GM23338 (cell line): Measurements from ENCODE around the gene PROS1. TPM values are rescaled to one million over a fixed set of nuclear protein-coding genes. Genes with fewer than 3 reads are reported as not detected.

Experiments used
- ATAC-seq: fragments of 200-7000 bp; cut with Tn5 transposase; 3 replicates; pipeline ENCODE4 v1.9.1; 2020
- DNase-seq: peaks from one replicate; pipeline ENCODE4 v3.0.0-alpha.2; 2015; ENCODE audit warnings: low spot score
- H2AFZ ChIP-seq: fragments of 200-600 bp; sonication (generic); 2 replicates; pipeline ENCODE4 v1.8.0; 2016; ENCODE audit warnings: antibody characterized with exemption, mild to moderate bottlenecking, moderate library complexity
- H3F3A ChIP-seq: fragments of 200-600 bp; sonication (generic); replicated peaks from 2 replicates; pipeline ENCODE4 v1.8.0; 2017; ENCODE audit warnings: antibody characterized with exemption, mixed run types, low read depth
- H3K27ac ChIP-seq: fragments of 200-600 bp; sonication (generic); 2 replicates; pipeline ENCODE4 v1.6.1; 2016; ENCODE audit warnings: low read depth
- H3K27me3 ChIP-seq: fragments of 200-600 bp; sonication (generic); 2 replicates; pipeline ENCODE4 v1.8.0; 2016; ENCODE audit warnings: mild to moderate bottlenecking, mixed run types, moderate library complexity; ENCODE audit not compliant: insufficient read depth
- H3K36me3 ChIP-seq: fragments of 200-600 bp; sonication (generic); 2 replicates; pipeline ENCODE4 v1.8.0; 2016; ENCODE audit warnings: mild to moderate bottlenecking; ENCODE audit not compliant: insufficient read depth
- H3K4me1 ChIP-seq: fragments of 200-600 bp; sonication (generic); 2 replicates; pipeline ENCODE4 v1.8.0; 2016; ENCODE audit warnings: mild to moderate bottlenecking, moderate library complexity; ENCODE audit not compliant: insufficient read depth
- H3K4me2 ChIP-seq: fragments of 200-600 bp; sonication (generic); 2 replicates; pipeline ENCODE4 v1.7.1; 2017; ENCODE audit warnings: mixed run types
- H3K4me3 ChIP-seq: fragments of 200-600 bp; sonication (generic); 2 replicates; pipeline ENCODE4 v1.6.1; 2016; ENCODE audit warnings: mixed run types
- H3K79me2 ChIP-seq: fragments of 200-600 bp; sonication (generic); replicated peaks from 2 replicates; pipeline ENCODE4 v1.8.0; 2017; ENCODE audit warnings: mild to moderate bottlenecking; ENCODE audit not compliant: insufficient read depth
- H3K9me2 ChIP-seq: fragments of 200-600 bp; sonication (generic); 2 replicates; pipeline ENCODE4 v1.8.0; 2017; ENCODE audit not compliant: insufficient read depth
- H4K20me1 ChIP-seq: fragments of 200-600 bp; sonication (generic); replicated peaks from 2 replicates; pipeline ENCODE4 v1.8.0; 2017; ENCODE audit warnings: mild to moderate bottlenecking; ENCODE audit not compliant: insufficient read depth
- H3K27ac Mint-ChIP-seq: 2 replicates; pipeline ENCODE4 v1.8.0; 2020; ENCODE audit warnings: inconsistent platforms, mild to moderate bottlenecking, moderate library complexity, mixed read lengths
- H3K27me3 Mint-ChIP-seq: 3 replicates; pipeline ENCODE4 v1.8.0; 2022; ENCODE audit warnings: low read depth, mild to moderate bottlenecking, moderate library complexity, mixed read lengths, inconsistent platforms; ENCODE audit not compliant: insufficient read depth, poor library complexity
- H3K36me3 Mint-ChIP-seq: 3 replicates; pipeline ENCODE4 v1.8.0; 2021; ENCODE audit warnings: low read depth, mild to moderate bottlenecking, inconsistent platforms, moderate library complexity, mixed read lengths
- H3K4me1 Mint-ChIP-seq: 3 replicates; pipeline ENCODE4 v1.8.0; 2020; ENCODE audit warnings: mild to moderate bottlenecking, inconsistent platforms, mixed read lengths
- H3K4me3 Mint-ChIP-seq: 3 replicates; pipeline ENCODE4 v1.8.0; 2021; ENCODE audit warnings: moderate library complexity, mild to moderate bottlenecking, inconsistent platforms, mixed read lengths
- H3K9me3 Mint-ChIP-seq: 3 replicates; pipeline ENCODE4 v1.8.0; 2020; ENCODE audit warnings: moderate library complexity, mild to moderate bottlenecking, inconsistent platforms, mixed read lengths
- CREB1 ChIP-seq: fragments of 250-450 bp; sonication (Bioruptor Pico); IDR thresholded peaks from 2 replicates; pipeline ENCODE4 v1.5.0; 2020; ENCODE audit warnings: low read depth, mild to moderate bottlenecking, moderate library complexity
- CTCF ChIP-seq, 2 experiments: fragments of 200-600 bp in 1 of 2; sonication (generic) in 1 of 2; conservative IDR thresholded peaks; 2 replicates each; pipeline versions ENCODE4 v1.5.1 to v1.6.1; 2016 to 2017; ENCODE audit warnings: antibody characterized with exemption in 2 of 2, low read depth in 2 of 2, mild to moderate bottlenecking in 2 of 2, moderate library complexity in 1 of 2
- EZH2 ChIP-seq: fragments of 200-600 bp; sonication (generic); IDR thresholded peaks from one replicate; pipeline ENCODE4 v1.8.0; 2017; ENCODE audit warnings: antibody characterized with exemption, mild to moderate bottlenecking, low read depth; ENCODE audit not compliant: unreplicated experiment
- NANOG ChIP-seq: IDR thresholded peaks from 2 replicates; pipeline ENCODE4 v1.6.1; 2016; ENCODE audit warnings: antibody characterized with exemption, borderline replicate concordance
- POLR2AphosphoS5 ChIP-seq: IDR thresholded peaks from 2 replicates; pipeline ENCODE4 v1.6.1; 2016; ENCODE audit warnings: antibody characterized with exemption, low read depth
- STAT1 ChIP-seq: IDR thresholded peaks from one replicate; pipeline ENCODE4 v1.6.1; 2016; ENCODE audit warnings: antibody characterized with exemption; ENCODE audit not compliant: unreplicated experiment
- ZNF114 ChIP-seq: fragments of 250-450 bp; sonication (Bioruptor Pico); IDR thresholded peaks from 2 replicates; pipeline ENCODE4 v1.5.0; 2020; ENCODE audit warnings: mild to moderate bottlenecking, moderate library complexity
- ZNF331 ChIP-seq: fragments of 250-450 bp; sonication (Bioruptor Pico); IDR thresholded peaks from 2 replicates; pipeline ENCODE4 v1.5.0; 2020; ENCODE audit warnings: low read depth, mild to moderate bottlenecking, moderate library complexity
- ZNF462 ChIP-seq: fragments of 250-450 bp; sonication (Bioruptor Pico); IDR thresholded peaks from 2 replicates; pipeline ENCODE4 v1.5.0; 2020; ENCODE audit warnings: mild to moderate bottlenecking, moderate library complexity
- polyA plus RNA-seq: library from polyadenylated mRNA; unstranded; fragments of >200 nt; fragmentation: Nextera tagmentation; extraction: Ambion mirVana; gene quantifications from 2 replicates; pipeline ENCODE4 v1.2.1, GENCODE V29; 2016
- total RNA-seq: library from RNA; depleted of rRNA; stranded (reverse); fragments of >200 nt; shearing (Covaris generic); gene quantifications from 2 replicates; pipeline ENCODE4 v1.2.3, GENCODE V29; 2014
- TF ChIP-seq, protein P1 (sequence below): IDR thresholded peaks from 2 replicates; pipeline ENCODE4 v1.6.1; 2016; ENCODE audit warnings: antibody characterized with exemption
- TF ChIP-seq, protein P2 (sequence below): IDR thresholded peaks from one replicate; pipeline ENCODE4 v1.6.1; 2018; ENCODE audit warnings: antibody characterized with exemption; ENCODE audit not compliant: unreplicated experiment

Gene PROS1
- total and polyA plus RNA-seq, 2 experiments from 2014 or later: 1.8 to 4.1 TPM

GRCh38 chr3:93984618-93985017 is 10.9 kb upstream of the PROS1 start (continued):
- TF ChIP-seq CTCF (conservative IDR thresholded peaks at IDR 0.05; ENCODE audit: low read depth in 2 of 2) (no peak), EZH2 (no peak), CREB1 (CRISPR knock-in tag) (no peak)

DNA sequence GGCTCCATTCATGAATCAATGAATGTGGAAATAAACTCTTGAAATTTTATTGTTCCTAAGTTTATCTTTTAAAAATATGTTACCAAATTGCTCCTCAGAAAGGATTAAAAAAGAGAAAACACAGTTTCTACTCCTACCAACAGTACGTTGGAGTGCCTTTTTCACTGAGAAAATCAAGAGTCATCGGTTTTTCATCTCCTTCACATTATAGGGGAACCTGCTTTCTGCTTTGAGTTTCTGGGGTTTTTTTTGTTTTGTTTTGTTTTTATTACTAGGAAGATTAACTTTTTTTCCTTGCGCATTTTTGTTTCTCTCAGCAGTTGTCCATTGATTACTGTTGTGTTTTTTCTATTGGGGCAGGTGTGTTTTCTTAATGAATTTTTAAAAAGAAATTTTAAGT is 9.7 kb upstream of the PROS1 start:
- Histone ChIP-seq H2AFZ (no peak overlapping the region), H3K4me3 (no peak overlapping the region), H3K9me2 (no peaks in the 10 kb centered on the region), H3K27ac (no peak overlapping the region), H3F3A (no peaks in the 10 kb centered on the region), H4K20me1 (peaks cover 8% of the 10 kb centered on the region; the same call in 1 of the 2 replicates), H3K4me2 (no peak overlapping the region), H3K36me3 (no peaks in the 10 kb centered on the region), H3K79me2 (peaks cover 46% of the 10 kb centered on the region), H3K4me1 (peaks cover 11% of the 10 kb centered on the region; the same call in 1 of the 2 replicates), H3K27me3 (no peaks in the 10 kb centered on the region)
- Mint-ChIP-seq H3K36me3 (no peaks in the 10 kb centered on the region; the same call in 2 of the 3 replicates), H3K4me1 (peaks cover 10% of the 10 kb centered on the region), H3K9me3 (no peaks in the 10 kb centered on the region; the same call in 2 of the 3 replicates), H3K27me3 (peaks cover 5% of the 10 kb centered on the region), H3K4me3 (no peak overlapping the region), H3K27ac (no peak overlapping the region)
- ATAC-seq (no peak), DNase-seq (no peak)
- no peak for TF ChIP-seq STAT1
- no peak for TF ChIP-seq ZNF462
- no peak for TF ChIP-seq ZNF331
- no peak for TF ChIP-seq POLR2AphosphoS5
- TF ChIP-seq, protein P1, sequence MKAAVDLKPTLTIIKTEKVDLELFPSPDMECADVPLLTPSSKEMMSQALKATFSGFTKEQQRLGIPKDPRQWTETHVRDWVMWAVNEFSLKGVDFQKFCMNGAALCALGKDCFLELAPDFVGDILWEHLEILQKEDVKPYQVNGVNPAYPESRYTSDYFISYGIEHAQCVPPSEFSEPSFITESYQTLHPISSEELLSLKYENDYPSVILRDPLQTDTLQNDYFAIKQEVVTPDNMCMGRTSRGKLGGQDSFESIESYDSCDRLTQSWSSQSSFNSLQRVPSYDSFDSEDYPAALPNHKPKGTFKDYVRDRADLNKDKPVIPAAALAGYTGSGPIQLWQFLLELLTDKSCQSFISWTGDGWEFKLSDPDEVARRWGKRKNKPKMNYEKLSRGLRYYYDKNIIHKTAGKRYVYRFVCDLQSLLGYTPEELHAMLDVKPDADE: no peak
- no peak for TF ChIP-seq ZNF114 (CRISPR knock-in tag)
- TF ChIP-seq, protein P2, sequence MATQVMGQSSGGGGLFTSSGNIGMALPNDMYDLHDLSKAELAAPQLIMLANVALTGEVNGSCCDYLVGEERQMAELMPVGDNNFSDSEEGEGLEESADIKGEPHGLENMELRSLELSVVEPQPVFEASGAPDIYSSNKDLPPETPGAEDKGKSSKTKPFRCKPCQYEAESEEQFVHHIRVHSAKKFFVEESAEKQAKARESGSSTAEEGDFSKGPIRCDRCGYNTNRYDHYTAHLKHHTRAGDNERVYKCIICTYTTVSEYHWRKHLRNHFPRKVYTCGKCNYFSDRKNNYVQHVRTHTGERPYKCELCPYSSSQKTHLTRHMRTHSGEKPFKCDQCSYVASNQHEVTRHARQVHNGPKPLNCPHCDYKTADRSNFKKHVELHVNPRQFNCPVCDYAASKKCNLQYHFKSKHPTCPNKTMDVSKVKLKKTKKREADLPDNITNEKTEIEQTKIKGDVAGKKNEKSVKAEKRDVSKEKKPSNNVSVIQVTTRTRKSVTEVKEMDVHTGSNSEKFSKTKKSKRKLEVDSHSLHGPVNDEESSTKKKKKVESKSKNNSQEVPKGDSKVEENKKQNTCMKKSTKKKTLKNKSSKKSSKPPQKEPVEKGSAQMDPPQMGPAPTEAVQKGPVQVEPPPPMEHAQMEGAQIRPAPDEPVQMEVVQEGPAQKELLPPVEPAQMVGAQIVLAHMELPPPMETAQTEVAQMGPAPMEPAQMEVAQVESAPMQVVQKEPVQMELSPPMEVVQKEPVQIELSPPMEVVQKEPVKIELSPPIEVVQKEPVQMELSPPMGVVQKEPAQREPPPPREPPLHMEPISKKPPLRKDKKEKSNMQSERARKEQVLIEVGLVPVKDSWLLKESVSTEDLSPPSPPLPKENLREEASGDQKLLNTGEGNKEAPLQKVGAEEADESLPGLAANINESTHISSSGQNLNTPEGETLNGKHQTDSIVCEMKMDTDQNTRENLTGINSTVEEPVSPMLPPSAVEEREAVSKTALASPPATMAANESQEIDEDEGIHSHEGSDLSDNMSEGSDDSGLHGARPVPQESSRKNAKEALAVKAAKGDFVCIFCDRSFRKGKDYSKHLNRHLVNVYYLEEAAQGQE: no peak
- TF ChIP-seq CREB1 (CRISPR knock-in tag): no peak
- TF ChIP-seq NANOG: no peak
